Measurements from ENCODE around the gene PHGDH. TPM values are rescaled to one million over a fixed set of nuclear protein-coding genes. Genes with fewer than 3 reads are reported as not detected.

The PHGDH gene
- total and polyA plus RNA-seq, 2 of the 13 experiments (the other 11 are each of a cell fraction or from before 2014, with no cell fraction given): 95.8 to 133 TPM

GRCh38 chr1:119738100-119738720 is 26.5 kb downstream of the PHGDH start:
- Histone ChIP-seq H3K4me1 (ENCODE audit: insufficient read depth, low read length) (no peaks in the 10 kb centered on the region), H3K27ac (ENCODE audit: extremely low read length, insufficient read depth, low read length) (no peak overlapping the region), H3K27me3 (ENCODE audit: control insufficient read depth in 1 of 2, insufficient read depth in 2 of 2, low read length in 2 of 2) (no peaks in the 10 kb centered on the region), H3K36me3 (replicated peaks in 1 of 2; ENCODE audit: control insufficient read depth in 1 of 2, insufficient read depth in 2 of 2, low read length in 2 of 2) (peaks cover 53 to 99% of the 10 kb centered on the region in 2 experiments), H3K79me2 (ENCODE audit: insufficient read depth, low read length) (no peaks in the 10 kb centered on the region), H2AFZ (ENCODE audit: low read length) (no peak overlapping the region), H3K9me3 (ENCODE audit: low read length) (no peaks in the 10 kb centered on the region), H3K4me2 (ENCODE audit: low read depth, low read length) (no peak overlapping the region), H3K4me3 (replicated peaks in 1 of 3; ENCODE audit: insufficient read depth in 1 of 3, low read depth in 2 of 3, low read length in 3 of 3) (no peak overlapping the region), H4K20me1 (ENCODE audit: insufficient read depth, low read length) (no peaks in the 10 kb centered on the region; the same call in none of the 2 replicates), H3K9ac (ENCODE audit: insufficient read depth, low read depth, low read length) (no peak overlapping the region)
- 100% methylated on average over 6 of the region's 7 CpGs for WGBS (ENCODE audit: low lambda C conversion rate)
- TF ChIP-seq RBM22 (optimal IDR thresholded peaks at IDR 0.05; ENCODE audit: low read length) (peak; percentile 40), THYN1 (CRISPR knock-in tag; IDR thresholded peaks at IDR 0.05; ENCODE audit: borderline replicate concordance, low read depth) (no peak), ZFP1 (CRISPR knock-in tag; IDR thresholded peaks at IDR 0.05) (no peak)
- TF ChIP-seq, protein P1, sequence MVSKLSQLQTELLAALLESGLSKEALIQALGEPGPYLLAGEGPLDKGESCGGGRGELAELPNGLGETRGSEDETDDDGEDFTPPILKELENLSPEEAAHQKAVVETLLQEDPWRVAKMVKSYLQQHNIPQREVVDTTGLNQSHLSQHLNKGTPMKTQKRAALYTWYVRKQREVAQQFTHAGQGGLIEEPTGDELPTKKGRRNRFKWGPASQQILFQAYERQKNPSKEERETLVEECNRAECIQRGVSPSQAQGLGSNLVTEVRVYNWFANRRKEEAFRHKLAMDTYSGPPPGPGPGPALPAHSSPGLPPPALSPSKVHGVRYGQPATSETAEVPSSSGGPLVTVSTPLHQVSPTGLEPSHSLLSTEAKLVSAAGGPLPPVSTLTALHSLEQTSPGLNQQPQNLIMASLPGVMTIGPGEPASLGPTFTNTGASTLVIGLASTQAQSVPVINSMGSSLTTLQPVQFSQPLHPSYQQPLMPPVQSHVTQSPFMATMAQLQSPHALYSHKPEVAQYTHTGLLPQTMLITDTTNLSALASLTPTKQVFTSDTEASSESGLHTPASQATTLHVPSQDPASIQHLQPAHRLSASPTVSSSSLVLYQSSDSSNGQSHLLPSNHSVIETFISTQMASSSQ (IDR thresholded peaks at IDR 0.05; ENCODE audit: low read depth): no peak
- TF ChIP-seq, protein P1 (CRISPR knock-in tag; IDR thresholded peaks at IDR 0.05; ENCODE audit: borderline replicate concordance): no peak
- POLR2A ChIA-PET: no interaction called here
- ATAC-seq (no peak; the same call in 1 of the 3 replicates), FAIRE-seq (no peak), DNase-seq (ENCODE audit: low spot score) (no peak)
- CTCF ChIA-PET (ENCODE audit: low intra/inter-chr PET ratio, low total read pairs): no interaction called here
- in situ Hi-C loops (cut with HindIII; ENCODE audit: extremely low pct_ligation_motif_present, low pct_unique_long_range_greater_than_20kb) (no loop called here), intact Hi-C loops (cut with micrococcal nuclease; ENCODE audit: unreplicated experiment) (no loop called here)
- BruUV-seq (replicated peaks): no TSS peak

Measured in HepG2 (cell line).